GM12864 (cell line): ENCODE data around the gene AEBP2.
"Not testable (repeated sequence)": the region's sequence is repeated elsewhere in the genome, so short reads cannot be mapped to it uniquely, and the experiment has no call there.

ENCODE experiments used
- DNase-seq: peaks from one replicate; pipeline ENCODE4 v3.0.0-alpha.2; 2011; ENCODE audit warnings: low read depth
- H3K4me3 ChIP-seq: 2 replicates; pipeline ENCODE4 v1.5.1; 2011; ENCODE audit warnings: mild to moderate bottlenecking, low read depth, low read length, control low read depth
- TF ChIP-seq, protein P1 (sequence below): IDR thresholded peaks from 2 replicates; pipeline ENCODE4 v1.5.1; 2011; ENCODE audit warnings: low read depth, mild to moderate bottlenecking, moderate library complexity, low read length, control low read depth, inconsistent platforms; ENCODE audit errors: missing control alignments

Gene AEBP2

GRCh38 chr12:19439059-19440018, at the start of gene AEBP2:
AEBP2 (plus strand) TSS chr12:19439492; CDS start chr12:19439700, 208 bp downstream.
- H3K4me3 ChIP-seq = peak within 1 kb of the TSS; percentile 99
- DNase-seq = peak; percentile 85
- TF ChIP-seq, protein P1, sequence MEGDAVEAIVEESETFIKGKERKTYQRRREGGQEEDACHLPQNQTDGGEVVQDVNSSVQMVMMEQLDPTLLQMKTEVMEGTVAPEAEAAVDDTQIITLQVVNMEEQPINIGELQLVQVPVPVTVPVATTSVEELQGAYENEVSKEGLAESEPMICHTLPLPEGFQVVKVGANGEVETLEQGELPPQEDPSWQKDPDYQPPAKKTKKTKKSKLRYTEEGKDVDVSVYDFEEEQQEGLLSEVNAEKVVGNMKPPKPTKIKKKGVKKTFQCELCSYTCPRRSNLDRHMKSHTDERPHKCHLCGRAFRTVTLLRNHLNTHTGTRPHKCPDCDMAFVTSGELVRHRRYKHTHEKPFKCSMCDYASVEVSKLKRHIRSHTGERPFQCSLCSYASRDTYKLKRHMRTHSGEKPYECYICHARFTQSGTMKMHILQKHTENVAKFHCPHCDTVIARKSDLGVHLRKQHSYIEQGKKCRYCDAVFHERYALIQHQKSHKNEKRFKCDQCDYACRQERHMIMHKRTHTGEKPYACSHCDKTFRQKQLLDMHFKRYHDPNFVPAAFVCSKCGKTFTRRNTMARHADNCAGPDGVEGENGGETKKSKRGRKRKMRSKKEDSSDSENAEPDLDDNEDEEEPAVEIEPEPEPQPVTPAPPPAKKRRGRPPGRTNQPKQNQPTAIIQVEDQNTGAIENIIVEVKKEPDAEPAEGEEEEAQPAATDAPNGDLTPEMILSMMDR = no peak

DNA sequence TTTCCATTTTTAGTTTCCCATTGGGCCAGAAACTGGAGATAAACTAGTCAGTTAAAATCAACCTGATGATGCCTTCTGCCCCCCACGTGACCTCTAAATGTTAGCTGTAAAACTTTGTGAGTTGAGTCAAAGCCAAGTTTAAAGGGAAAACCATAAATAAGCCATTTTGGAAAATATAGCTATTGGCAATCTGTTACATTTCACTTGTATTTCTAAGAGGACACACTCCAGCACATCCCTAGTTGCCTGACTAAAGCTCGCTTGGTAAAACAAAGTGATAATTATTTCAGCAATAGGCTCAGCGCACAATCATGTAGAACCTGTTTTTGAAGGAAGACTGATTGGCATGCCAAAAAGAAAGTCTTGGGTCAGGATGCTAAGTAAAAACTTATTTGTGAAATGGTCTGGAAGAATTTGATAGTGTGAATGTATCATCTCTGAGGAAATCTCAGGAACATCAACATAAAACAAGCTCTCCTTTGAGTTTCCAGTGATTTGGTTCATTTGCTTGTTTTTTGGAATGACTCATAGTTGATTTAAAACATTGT, 49.2 kb upstream of the AEBP2 start:
- no peak for DNase-seq
- TF ChIP-seq, protein P1 = no peak
- H3K4me3 ChIP-seq = no peak overlapping the region

GRCh38 chr12:19392644-19393043, 46.6 kb upstream of the AEBP2 start:
- not testable (repeated sequence) for H3K4me3 ChIP-seq, DNase-seq

DNA sequence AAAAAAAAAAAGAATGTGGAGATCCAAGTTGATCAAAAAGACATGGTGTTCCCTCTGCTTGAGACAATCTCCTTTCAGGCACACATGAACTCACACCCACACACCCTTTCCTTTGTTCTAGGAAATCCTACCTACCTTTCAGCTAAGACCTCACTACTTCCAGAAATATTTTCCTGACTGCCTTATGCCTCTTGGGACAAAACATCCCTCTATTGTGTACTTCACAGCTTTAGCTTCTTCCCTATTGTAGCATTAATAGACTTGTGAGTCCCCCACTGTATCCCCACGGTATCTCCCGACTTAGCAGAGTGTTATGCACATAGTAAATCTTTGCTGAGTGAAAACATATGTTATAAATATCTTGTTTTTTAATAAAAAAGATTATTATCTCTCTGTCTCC, 44.9 kb upstream of the AEBP2 start:
- TF ChIP-seq, protein P1 = no peak
- no peak overlapping the region for H3K4me3 ChIP-seq
- DNase-seq = no peak

- H3K4me3 ChIP-seq = no peak overlapping the region
- TF ChIP-seq, protein P1 = no peak
- no peak for DNase-seq
These were observed 41.8 kb upstream of the AEBP2 start for GRCh38 chr12:19397534-19397933.

- no peak for DNase-seq
- TF ChIP-seq, protein P1 = no peak
These were observed 40.6 kb upstream of the AEBP2 start for GRCh38 chr12:19398376-19399363.

DNA sequence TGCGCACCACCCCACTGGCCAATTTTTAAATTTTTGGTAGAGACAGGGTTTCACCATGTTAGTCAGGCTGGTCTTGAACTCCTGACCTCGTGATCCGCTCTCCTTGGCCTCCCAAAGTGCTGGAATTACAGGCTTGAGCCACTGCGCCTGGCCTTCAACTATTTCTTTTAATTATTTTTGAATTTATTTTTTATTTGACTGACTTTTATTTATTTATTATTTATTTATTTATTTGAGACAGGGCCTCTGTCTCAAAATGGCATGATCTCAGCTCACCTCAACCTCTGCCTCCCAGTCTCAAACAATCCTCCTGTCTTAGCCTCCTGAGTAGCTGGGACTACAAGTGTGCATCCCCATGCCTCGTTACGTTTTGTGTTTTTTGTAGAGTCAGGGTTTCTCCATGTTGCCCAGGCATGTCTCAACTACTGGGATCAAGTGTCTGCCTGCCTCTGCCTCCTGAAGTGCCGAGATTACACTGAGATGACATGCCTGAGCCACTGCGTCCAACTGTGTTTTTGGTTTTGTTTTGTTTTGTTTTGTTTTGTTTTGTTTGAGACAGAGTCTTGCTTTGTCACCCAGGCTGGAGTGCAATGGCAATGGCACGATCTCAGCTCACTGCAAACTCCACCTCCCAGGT, 38.5 kb upstream of the AEBP2 start:
- DNase-seq, H3K4me3 ChIP-seq: not testable (repeated sequence)

More at GRCh38 chr12:19398376-19399363, 40.6 kb upstream of the AEBP2 start:
- H3K4me3 ChIP-seq = no peak overlapping the region
